CD4-positive, alpha-beta T cell treated with Interferon gamma for 1 hour (primary cell): Measurements from ENCODE around the gene TEX264.

Experiments used
- DNase-seq: peaks from one replicate; pipeline ENCODE4 v3.0.0-alpha.2; 2020

Gene TEX264

DNA sequence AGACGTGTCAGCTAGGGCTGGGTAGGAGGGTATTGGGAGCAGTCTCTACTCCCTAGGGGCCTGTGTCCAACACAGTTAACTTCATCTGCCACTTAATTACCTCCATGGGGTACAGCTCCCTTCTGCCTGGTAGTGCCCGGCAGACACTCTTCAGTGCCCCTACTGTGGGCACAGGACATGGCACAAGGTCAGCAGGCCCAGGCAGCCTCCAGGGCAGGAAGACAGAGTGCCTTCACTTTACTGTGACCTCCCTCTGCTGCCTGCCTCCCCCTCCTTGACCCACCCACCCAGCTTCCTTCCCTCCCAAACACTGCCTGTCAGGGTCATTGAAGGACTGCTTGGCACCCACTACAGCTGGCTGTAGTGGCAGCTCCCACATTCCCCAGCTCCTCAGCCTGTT lies 29.4 kb downstream of the TEX264 start:
- no peak for DNase-seq

GRCh38 chr3:51702156-51702555 lies 31.1 kb downstream of the TEX264 start:
- DNase-seq, result no peak

DNA sequence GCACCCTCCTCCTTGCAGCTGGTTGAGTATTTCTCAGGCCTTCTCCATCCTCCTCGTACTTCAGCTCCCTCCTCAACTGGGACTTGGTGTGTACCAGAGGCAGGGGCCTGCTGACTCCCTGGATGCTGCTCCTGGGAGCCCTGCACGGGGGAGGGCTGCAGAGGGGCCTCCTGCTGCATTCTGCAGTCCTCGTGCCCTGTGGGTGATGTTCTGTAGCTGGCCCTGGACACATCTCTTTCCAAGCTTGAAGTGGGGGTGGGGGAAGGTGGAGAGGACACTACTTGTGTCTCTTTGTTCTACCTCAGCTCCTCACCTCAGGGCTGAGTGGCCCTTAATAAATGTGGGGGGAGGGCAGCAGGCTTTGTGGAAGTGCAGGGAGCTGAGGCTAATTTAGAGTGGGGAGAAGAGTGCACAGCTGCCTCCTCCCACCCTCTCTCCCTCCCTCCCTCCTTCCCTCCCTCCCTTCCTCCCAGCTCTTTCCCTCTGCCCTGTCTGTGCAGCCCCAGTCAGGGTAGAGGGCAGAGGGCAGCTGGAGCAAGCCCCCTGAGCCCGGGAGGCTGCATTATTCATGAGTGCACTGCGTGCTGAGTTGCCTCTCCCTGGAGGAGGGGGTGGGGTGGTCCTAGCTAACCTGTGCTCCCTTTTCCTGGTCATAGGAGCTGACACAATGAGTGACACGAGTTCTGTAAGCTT lies 32.2 kb downstream of the TEX264 start:
- DNase-seq, result no peak

- no peak for DNase-seq
Observed at GRCh38 chr3:51703761-51704510, 32.9 kb downstream of the TEX264 start.

DNA sequence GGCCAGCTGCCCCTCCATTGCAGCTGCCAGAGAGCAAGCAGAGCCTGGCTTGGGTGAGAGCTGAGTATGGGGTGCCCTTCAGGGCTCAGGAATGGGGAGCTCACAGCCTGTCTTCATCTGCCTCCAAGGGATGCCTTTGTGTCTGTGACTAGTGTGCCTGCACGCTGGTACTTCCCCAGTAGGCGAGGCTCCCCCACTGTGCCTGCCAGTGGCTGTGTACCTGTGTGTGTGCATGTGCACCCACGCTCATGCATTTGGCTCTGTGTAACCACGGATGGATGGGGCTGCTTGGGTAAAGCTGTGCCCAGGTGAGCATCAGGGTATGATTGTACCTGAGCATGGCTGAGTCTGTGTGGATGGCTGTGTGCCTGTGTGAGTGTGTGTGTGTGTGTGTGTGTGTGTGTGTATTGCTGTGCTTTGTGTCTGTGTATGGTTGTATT lies 33.5 kb downstream of the TEX264 start:
- DNase-seq, result no peak

GRCh38 chr3:51705276-51706020 lies 34.4 kb downstream of the TEX264 start:
- DNase-seq, result no peak

GRCh38 chr3:51706021-51706485 lies 35.0 kb downstream of the TEX264 start:
- DNase-seq, result no peak

DNA sequence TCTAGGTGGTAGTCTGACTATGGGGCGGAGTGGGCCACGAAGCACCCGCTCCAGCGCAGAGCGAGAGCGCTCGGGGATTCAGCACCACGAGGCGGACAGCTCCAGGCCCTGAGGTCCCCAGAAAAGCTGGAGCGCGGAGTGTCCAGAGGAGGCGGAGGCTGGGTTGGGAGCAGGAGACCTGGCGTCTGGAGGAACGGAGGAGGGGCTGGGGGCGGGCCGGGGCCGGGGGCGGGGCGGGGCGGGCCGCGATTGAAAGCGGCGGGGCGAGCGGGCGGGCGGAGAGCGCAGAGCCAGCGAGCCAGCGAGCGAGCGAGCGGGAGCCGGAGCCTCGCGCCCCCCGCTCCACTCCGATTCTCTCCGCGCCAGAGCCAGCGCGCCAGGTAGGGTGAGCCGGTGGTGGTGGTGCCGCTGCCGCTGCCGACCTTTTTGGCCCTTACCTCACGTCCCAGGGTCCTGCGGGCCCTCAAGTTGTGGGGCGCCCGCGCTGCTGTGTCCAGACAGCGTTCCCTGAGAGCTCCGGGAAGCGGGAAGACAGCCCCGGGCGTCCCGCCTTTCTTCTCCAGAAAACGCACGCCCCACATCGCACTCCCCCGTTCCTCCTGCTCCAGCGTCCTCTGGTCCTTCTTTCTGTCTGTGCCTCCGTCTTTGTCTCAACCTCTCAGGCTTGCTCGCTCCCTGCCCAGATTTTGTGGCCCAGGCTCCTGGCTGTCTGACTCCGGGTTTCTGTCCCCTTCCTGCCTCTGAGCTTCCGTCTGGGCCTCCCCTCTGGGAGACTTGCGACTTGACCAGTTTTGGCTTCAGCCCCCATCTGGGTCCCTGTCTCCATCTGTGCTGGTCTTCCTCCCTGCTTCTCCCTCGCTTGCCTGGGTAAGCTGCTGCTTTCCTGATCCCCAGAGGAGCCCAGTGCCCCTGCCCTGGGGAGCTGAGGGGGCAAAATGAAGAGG lies 36.0 kb downstream of the TEX264 start, which contains the start of gene GRM2:
GRM2 (plus strand) TSS at position 281 of the 944 bp plus-strand sequence. CDS start 1,916 bp downstream, outside the sequence.
- DNase-seq, result no peak

DNA sequence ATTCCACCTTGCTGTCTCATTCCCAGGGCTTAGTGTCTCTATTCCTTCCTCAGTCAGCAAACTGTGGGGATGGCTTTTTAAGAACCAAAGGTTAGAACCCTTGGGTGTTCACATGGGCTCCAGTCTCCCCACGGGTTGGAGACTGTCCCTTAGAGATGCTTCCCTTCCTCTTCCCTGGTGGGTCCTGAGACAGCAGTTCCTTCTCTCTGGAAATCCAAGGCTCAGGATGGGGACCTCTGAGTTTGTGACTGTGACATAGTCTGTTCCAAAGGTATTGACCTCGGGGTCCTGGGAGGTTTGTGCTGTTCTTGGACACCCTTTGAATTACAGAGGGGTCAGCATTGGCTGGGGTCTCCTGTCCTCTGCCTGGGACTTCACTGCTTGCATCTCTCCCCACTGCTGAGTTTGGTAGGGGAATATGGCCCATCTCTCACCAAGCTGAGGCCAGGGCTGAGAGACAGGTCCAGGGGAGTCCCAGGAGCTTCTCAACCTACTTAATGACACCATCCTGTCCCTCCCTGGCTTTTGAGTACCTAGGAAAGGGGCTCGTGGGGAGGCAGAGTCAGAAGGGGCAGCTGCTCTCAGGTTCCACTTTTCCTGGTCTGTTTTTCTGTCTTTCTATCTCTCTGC lies 37.3 kb downstream of the TEX264 start:
- DNase-seq, result no peak

GRCh38 chr3:51709004-51709420 lies 38.0 kb downstream of the TEX264 start:
- no peak for DNase-seq

DNA sequence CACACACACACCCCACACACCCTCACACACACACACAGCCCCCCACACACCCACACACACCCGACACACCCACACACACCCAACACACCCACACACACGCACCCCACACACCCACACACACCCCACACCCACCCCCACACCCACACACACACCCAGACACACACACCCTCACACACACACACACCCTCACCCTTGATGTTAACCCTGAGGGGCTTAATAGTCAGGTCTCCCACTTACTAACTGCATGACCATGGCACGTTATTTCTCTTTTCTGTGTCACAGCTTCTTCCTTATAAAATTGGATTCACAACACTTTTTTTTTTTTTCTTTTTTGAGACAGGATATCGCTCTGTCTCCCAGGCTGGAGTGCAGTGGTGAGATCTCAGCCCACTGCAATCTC lies 38.6 kb downstream of the TEX264 start:
- no peak for DNase-seq

DNA sequence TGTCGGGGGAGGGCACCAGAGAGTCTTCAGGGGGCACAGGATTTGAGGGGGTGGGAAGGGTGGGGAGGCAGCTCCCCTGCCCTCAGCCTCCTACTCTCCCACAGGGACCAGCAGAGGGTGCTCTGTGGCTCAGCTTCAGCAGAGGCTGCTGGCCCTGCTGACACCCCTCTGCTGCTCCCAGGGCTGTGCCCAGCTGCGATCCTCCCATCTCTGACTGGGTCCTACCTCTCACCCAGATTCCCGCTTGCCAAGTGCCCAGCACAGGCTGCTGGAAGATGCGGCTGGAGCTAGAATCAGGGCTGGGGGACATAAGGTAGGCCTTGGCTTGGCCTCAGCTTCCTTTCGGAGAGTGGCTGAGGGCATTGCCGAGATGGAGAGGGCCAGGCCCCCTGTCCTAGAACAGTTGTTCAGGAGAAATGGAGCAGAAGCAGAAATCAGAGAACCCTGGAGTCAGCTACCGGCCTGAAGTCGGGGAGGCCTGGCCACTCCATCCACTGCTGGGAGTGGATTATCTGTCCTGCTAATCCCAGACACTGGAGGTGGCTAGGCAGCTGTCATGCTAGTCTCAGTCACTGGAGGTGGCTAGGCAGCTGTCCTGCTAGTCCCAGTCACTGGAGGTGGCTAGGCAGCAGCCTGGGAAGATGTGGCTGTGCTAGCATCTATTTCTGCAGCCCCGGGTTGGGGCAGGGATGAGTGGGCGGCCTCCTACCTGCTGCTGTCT lies 39.7 kb downstream of the TEX264 start:
- no peak for DNase-seq

- DNase-seq, result no peak
Observed at GRCh38 chr3:51711352-51712037, 40.4 kb downstream of the TEX264 start.

DNA sequence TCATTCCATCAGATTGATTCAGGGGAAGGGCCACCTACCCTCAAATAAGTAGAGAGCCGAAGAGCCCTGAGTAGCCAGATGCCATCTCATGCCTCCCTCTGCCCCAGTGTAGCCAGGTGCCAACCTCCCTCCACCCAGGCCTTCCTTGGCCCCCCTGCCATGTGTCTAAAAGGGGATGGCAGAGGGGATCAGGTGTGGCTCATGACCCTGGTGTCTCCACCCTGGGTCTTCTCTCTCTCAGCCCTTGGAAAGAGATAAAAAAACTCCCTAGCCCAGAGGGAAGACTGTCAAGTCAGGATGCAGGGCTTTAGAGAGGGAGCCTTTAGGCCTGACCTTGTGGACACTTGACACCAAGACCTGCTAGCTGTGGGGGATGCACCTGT lies 41.0 kb downstream of the TEX264 start:
- DNase-seq, result no peak

DNA sequence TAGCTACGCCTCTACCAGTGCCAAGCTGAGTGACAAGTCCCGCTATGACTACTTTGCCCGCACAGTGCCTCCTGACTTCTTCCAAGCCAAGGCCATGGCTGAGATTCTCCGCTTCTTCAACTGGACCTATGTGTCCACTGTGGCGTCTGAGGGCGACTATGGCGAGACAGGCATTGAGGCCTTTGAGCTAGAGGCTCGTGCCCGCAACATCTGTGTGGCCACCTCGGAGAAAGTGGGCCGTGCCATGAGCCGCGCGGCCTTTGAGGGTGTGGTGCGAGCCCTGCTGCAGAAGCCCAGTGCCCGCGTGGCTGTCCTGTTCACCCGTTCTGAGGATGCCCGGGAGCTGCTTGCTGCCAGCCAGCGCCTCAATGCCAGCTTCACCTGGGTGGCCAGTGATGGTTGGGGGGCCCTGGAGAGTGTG lies 41.5 kb downstream of the TEX264 start:
- no peak for DNase-seq

GRCh38 chr3:51712963-51713362 lies 41.9 kb downstream of the TEX264 start:
- DNase-seq, result no peak

DNA sequence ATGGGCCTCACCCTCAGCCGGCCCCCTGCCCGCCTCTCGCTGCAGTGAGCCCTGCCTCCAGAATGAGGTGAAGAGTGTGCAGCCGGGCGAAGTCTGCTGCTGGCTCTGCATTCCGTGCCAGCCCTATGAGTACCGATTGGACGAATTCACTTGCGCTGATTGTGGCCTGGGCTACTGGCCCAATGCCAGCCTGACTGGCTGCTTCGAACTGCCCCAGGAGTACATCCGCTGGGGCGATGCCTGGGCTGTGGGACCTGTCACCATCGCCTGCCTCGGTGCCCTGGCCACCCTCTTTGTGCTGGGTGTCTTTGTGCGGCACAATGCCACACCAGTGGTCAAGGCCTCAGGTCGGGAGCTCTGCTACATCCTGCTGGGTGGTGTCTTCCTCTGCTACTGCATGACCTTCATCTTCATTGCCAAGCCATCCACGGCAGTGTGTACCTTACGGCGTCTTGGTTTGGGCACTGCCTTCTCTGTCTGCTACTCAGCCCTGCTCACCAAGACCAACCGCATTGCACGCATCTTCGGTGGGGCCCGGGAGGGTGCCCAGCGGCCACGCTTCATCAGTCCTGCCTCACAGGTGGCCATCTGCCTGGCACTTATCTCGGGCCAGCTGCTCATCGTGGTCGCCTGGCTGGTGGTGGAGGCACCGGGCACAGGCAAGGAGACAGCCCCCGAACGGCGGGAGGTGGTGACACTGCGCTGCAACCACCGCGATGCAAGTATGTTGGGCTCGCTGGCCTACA lies 44.4 kb downstream of the TEX264 start:
- DNase-seq, result no peak

DNA sequence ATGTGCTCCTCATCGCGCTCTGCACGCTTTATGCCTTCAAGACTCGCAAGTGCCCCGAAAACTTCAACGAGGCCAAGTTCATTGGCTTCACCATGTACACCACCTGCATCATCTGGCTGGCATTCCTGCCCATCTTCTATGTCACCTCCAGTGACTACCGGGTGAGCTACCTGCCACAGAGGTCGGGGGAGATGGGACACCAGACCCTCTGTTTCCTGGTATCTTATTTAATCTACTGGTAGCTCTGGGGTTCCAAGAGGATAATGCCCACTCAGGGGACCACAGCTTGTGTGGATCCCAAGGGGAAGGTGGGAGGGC lies 44.9 kb downstream of the TEX264 start:
- no peak for DNase-seq

DNA sequence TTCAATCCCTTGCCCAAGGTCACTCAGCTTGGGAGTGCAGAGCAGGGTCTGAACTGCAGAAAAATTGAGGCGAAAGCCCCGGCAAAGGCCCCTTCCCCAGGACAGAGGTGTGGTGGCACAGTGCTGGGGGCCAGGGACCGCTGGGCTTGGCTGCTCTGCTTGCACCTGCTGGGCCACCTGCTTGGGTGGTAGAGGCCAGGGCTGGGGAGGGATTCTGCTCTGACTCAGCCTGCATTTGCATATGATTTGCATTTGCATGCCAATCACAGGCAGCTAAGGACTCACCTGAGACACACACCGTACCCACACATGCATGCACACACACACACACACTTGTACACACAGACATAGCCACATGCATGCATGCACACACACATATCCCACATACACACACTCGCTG lies 45.8 kb downstream of the TEX264 start:
- DNase-seq, result no peak

DNA sequence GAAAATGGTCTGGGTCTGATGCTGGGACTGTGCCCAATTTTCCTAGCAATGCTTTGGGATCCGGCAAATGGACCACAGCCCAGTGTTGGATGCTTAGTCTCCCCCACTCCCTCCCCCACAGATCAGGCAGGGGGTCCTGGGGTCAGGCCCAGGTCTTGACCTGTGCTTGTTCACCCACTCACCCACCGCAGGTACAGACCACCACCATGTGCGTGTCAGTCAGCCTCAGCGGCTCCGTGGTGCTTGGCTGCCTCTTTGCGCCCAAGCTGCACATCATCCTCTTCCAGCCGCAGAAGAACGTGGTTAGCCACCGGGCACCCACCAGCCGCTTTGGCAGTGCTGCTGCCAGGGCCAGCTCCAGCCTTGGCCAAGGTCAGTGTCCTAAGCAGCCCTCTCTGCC lies 46.4 kb downstream of the TEX264 start:
- no peak for DNase-seq
